ENCODE measurements around the gene NSMF.
A peak's percentile ranks its signal among the peaks of the same experiment; 100 is the strongest.

NSMF gene

DNA sequence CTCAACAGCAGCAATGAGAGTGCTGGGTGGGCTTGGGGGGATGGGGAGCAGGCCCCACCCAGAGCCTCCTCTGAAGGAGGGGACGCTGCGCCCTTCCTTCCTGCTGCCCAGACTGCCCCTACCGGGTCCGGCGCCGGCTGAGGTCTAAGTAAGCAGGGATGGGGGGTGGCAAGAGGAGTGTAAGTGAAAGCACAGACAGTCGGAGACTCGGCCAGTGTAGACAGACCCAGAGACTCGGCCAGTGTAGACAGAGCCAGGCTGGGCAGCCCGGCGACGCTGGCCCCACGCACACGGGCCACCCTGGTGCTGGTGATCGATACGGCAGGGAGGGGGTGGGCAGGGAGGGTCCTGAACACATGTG is 10.6 kb downstream of the NSMF start:
- DNase-seq (ENCODE audit: low read depth in 2 of 3, low spot score in 2 of 3): no peak

DNA sequence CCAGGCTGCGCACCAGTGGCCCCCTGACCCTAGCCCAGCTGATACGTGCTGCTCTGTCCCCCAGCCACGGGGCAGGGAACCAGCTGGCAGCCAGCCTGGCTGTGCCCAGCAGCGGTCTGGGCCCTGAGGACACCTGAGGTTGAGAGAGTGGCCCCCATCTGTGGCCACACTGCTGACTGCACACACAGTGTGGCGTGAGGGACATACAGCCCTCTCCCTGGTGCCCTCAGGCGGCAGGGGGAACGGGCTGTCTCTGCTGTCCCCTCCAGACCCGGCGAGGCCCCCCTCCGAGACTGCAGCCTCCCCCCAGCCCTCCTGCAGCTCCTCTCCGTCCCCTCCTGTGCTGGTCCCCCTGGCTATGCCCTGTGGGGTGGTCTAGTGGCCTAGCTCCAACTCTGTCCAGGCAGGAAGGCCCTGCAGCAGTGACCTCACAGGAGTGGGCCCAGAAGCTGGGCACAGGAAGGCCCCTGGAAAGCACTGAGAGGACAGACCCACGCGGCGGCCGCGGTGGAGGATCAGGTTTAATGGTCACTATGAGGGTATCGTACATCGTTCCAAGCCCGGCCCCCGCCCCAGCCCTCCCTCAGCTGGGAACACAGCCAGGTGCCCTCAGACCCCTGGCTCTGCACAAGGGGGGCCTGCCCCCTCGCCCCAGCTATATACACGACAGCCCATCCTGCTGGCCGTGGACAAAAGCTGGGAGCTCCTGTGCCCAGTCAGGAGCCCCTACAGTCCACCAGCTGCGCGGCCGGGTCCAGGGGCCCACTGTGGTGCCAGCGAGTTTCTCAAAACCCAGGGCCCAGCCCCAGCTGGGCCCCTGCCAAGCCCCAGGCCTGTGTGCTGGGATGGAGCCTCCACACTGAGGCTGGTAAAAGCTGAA is 11.2 kb downstream of the NSMF start:
- DNase-seq (ENCODE audit: low read depth in 2 of 3, low spot score in 2 of 3): no peak

DNA sequence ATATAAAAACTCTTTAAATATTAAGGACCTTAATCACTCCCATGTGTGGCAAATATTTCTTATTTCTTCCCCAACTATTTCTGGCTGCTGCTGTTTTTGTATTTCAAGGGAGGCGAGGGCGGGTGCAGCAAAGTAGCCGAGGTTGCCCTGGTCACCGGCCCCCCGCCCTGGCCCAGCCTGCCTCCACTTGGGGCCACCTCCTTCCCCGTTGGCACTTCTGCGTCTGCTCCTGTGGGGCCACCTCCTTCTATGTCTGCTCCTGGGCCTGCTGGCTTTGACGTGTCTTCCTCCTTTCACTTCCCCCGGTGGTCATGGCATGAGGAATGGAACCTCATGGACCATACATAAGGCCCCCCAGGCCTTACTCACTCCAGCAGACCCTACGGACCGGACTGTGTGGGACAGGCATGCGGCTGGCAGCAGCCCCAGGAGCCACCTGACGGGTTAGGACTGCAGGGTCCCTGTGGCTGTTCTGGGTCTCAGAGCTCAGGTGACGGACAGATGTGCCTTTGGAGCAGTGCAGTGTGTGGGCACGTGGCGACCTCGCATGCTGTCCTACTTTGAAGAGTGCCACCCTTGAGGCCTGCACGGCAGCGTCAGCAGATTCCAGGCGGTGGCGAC is 12.2 kb downstream of the NSMF start:
- no peak for DNase-seq (ENCODE audit: low read depth in 2 of 3, low spot score in 2 of 3)

DNA sequence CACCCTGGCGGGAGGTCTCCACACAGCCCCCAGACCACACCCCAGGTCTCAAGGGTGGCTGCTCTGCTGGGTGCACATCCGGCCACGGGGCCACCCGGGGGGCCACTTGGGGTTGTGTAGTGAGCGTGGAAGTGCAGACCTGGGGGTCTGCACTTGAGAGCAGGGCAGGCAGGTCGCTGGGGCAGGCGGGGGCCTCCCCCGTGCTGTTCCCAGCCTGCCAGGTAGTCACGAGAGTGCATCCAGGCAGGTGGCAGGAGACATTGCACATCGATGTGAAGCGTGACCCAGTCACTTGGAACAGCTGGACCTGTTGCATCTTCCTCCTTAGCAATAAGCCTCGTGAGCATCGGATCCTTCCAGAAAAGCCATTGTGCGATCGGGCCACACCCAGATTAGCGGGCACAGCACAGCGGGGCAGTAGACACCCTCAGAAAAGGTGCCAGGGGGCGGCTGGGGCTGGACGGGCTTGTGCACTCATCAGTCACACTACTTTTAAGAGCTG is 13.2 kb downstream of the NSMF start:
- no peak for DNase-seq (ENCODE audit: low read depth in 2 of 3, low spot score in 2 of 3)

DNA sequence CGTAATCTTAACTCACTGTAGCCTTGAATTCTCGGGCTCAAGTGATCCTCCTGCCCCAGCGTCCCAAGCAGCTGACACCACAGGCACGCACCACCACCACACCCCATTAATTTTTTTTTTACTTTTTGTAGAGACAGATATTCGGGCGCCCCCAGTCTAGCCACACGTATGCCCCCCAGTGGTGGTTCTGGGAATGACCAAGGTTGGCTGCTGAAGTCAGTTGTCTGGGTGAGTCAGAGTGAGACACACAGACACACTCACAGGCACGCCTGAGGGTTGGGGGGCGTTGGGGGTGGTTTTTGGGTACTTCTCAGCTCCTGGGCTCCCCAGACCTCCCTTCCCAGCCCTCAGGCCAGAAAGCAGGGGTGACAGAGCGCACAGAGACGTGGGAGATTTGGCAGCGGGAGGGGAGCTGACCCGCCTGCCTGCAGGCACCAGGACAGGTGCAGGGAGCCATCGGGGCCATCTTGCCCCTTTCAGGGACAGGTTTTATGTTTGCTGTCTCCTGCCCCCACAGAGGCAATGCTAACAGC is 13.8 kb downstream of the NSMF start:
- DNase-seq (ENCODE audit: low read depth in 2 of 3, low spot score in 2 of 3): peak; percentile 48 to 76 (median 74)

DNA sequence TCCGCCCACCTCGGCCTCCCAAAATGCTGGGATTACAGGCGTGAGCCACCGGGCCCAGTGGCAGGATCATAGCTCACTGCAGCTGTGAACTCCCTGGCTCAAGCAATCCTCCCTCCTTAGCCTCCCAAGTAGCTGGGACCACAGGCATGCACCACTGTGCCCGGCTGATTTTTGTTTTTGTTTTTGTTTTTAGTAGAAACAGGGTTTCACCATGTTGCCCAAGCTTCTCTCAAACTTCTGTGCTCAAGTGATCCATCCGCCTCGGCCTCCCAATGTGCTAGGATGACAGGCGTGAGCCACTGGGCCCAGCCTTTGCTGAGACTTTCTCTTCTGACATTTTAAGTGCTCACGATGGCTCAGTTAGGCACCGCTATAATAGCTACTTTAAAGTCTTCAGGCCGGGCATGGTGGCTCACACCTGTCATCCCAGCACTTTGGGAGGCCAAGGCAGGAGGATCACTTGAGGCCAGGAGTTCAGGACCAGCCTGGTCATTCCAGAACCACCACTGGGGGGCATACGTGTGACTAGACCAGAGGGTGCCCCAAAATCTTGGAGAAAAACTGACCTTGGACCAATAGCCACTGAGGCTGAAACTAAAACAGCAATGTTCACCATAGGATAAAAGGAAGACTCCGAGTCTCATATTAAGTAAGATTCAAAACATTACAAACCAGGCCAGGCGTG is 14.9 kb downstream of the NSMF start:
- no peak for DNase-seq (ENCODE audit: low read depth in 2 of 3, low spot score in 2 of 3)

DNA sequence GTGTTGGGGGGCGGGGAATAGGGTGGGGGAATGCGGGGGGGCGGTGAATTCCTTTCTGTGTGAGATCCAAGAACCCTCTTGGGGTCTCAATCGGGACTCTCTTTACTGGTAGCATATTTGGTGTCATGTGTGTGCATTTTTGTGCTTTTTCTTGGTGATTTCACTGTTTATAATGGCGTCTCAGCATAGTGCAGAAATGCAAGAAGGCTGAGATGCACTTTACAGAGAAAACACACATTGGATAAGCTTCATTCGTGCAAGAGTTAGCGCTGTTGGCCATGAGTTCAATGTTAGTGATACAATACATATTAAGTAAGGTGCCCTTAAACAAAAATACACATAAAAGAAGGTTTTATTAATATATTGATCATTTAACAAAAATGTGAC is 17.2 kb downstream of the NSMF start:
- DNase-seq (ENCODE audit: low read depth in 2 of 3, low spot score in 2 of 3): no peak

DNA sequence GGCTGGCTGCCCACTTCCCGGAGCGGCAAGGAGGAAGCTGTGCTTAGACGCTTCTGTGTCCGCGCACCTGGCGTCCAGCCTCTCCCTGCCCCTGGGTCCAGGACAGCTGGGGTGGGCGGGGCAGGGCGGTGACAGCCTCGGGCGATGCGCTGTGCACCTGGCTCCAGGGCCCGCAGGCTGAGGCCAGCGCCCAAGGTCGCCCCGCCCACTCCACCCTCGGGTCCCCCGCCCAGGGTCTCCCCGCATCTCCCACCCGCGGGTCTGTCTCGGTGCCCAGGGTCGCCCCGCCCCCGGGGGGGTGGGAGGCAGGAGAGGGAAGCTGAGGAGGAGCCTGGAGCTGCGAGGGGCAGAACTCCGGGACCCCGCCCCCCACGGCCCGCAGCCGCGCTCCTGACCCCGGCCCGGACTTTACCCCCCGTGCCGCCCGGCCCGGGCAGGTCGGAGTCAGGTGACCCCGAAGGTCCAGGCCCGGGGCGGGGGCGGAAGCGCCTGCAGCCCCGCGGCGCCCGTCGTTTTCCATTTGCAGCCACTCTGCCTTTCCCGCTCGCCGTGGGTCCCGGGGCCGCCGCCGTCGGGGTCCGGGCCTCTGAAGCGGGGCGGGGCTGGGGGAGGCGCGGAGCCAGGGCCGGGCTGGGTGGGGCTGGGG is 17.7 kb downstream of the NSMF start, which contains the start of gene ENTPD8:
Gene ENTPD8 (minus strand): TSS at position 69 of the 646 bp plus-strand sequence. CDS start 3,072 bp downstream, outside the sequence.
- DNase-seq (ENCODE audit: low read depth in 2 of 3, low spot score in 2 of 3): no peak

DNA sequence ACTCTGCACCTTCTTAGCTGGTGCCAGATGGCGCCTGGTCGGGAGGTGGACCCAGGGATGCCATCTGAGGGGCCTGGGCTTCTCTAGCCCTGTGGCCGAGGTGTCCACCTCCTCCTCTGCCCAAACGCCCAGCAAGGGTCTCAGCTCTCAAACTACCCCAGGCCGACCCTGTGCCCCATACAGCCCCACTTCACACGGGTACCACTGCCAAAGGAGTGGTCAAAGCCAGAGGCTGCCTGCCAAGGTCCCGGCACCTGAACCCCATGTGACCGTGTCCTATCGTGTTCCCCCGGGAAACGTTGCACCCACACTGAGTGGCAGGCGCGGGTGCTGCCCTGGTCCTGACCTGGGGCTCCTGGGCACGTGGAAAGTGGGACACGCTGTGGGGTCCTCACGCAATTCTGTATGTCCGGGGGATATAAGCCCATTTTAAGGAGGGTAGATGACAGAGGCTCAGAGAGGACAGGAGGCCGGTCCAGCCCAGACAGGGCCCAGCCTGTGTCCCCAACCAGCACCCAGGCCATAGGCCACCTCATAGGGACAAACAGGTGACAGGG is 19.9 kb downstream of the NSMF start:
- DNase-seq (ENCODE audit: low read depth in 2 of 3, low spot score in 2 of 3): no peak

DNA sequence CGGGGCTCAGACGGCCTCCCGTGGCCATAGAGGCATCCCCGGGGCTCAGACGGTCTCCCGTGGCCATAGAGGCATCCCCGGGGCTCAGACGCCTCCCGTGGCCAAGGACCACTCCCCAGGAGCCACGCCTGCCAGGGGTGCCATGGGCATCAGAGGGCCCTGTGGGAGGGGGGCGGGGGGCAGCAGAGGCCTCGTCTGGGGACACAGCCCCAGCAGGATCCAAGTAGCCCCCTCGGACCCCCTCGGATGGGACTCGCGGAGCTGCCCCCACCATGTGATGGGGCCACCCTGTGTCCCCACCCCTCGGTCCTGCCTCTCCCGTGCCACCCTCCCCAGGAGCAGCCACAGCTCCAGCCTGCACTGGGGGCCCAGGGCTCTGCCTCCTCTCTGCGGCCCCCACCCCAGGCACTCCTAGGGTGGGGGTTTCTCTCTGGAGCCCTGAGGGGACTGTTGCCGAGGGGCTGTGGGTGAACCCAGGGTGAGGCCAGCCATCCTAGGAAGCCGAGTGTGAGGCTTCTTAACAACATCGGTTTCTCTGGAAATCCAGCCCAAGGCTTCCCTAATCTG is 20.5 kb downstream of the NSMF start:
- no peak for DNase-seq (ENCODE audit: low read depth in 2 of 3, low spot score in 2 of 3)

DNA sequence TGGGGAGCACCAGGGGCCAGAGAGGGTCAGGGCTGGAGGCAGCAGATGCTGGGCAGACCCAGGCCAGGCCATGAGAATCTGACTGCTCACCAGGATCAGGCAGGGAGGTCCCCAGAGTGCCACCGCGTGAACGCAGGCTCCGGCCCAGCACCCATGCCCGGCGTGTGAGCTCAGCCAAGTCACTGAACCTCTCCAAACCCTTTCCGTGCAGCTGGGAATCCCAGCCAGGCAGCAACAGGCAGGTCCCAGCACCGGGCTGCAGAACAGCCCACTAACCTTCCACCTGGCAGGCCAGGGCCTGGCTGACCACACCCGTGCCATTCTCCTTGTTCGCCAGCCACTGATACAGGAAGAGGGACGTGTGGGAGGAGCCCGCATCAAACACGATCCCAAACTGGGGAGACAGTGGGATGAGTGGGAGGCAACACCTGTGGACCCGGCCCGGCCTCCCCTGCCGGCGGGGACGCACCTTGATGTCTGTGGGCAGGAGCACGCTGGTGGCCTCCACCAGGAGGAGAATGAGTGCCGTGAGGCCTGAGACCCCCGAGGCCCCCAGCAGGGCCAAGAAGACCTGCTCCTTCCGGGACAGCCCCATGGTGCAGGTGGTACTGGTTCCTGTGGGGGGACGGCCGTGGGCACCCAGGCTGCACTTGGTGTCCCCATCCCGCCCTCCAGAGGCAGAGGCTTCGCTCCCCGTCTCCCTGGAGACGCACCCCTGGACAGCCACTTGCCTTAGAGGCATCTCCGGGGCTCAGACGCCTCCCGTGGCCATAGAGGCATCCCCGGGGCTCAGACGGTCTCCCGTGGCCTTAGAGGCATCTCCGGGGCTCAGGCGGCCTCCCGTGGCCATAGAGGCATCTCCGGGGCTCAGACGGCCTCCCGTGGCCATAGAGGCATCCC is 21.2 kb downstream of the NSMF start:
- DNase-seq (ENCODE audit: low read depth in 2 of 3, low spot score in 2 of 3): no peak

DNA sequence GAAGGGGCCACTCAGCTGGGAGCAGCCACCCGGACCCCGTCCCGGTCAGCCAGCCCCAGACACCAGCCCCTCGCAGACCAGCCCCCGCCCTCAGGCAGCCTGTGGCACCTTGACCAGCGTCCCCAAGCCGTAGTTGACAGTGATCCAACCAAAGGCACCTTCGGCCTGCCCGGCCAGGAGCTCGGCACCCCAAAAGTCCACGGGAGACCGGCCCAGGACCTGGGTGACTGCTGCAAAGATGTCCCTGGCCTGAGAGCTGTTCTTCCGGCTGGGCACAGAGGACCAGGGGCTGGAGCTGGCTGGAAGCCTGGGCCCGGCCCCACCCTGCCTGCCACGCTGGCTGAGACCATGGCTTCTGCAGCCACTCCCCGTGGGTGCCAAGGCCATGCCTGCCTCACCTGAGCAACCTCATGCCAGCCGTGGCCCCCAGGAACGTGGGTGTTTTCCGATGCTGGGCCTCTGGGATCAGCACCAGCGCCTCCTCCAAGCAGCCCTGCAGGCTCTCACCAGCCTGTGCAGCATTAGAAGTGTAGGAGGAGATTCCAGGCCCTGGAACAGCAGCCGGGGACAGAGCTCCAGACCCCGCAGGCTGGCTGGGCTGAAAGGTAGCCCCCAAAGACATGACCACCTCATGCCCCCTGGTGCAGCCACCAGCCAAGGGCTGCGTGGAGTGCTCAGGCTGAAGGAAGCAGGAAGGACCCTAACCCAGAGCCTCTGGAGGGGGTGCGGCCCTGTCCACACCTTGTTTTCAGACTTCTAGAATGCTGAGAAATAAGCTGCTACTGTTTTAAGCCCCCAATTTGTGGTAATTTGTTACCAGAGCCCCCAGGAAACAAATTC is 22.2 kb downstream of the NSMF start:
- DNase-seq (ENCODE audit: low read depth in 2 of 3, low spot score in 2 of 3): no peak

DNA sequence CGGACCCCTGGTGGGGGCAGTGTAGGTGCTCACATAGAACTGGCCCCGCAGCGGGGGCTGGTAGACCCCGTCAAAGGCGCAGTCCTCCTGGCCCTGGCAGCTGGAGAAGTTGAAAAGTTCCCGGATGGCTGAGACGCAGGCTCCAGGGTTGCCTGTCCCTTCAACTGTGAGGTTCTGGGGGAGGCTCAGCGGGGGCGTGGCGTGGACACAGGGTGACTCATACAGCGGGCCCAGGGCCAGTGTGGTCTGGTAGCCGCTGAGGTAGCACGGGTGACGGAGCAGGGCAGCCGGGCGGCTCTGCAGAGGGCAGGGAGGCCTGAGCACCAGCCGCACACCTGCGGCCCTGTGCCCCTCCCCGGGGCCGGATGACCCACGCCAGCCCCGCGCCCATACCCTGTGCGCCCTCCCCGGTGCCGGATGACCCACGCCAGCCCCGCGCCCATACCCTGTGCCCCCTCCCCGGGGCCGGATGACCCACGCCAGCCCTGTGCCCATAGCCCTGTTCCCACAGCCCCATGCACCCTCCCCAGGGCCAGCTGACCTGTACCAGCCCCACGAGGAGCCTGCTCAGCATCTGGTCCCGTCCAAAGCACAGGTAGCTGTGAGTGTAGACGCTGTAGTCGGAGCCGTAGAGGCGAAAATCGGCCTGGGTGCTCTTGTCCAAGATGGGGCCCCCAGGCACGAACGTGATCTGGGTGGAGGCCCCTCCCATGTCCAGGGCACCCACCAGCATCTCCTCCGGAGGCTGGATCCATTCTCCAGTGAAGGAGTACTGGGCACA is 23.0 kb downstream of the NSMF start:
- no peak for DNase-seq (ENCODE audit: low read depth in 2 of 3, low spot score in 2 of 3)

DNA sequence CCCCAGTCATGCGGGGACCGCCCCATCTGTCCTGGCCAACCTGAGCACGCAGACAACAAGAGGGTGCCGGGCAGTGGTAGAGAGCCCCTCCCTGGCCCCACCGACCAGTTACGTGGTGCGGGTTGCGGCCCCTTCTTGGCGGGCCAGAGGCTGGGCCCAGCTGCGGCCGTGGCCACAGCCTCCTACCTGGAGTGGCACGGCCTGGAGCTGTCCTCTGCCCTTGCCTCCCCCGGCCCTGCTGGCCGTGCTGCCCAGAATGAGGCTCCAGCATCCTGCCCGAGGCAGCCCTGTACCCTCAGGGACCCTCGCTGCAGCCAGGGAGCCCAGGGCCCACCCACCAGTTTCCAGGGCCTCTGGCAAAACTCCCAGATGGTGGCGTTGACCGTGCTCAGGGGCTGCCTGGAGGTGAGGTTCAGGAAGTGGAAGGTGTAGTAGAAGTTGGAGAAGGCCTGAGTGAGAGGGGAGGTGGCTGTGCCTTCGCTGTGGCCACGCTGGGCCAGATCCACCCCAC is 23.7 kb downstream of the NSMF start:
- no peak for DNase-seq (ENCODE audit: low read depth in 2 of 3, low spot score in 2 of 3)

DNA sequence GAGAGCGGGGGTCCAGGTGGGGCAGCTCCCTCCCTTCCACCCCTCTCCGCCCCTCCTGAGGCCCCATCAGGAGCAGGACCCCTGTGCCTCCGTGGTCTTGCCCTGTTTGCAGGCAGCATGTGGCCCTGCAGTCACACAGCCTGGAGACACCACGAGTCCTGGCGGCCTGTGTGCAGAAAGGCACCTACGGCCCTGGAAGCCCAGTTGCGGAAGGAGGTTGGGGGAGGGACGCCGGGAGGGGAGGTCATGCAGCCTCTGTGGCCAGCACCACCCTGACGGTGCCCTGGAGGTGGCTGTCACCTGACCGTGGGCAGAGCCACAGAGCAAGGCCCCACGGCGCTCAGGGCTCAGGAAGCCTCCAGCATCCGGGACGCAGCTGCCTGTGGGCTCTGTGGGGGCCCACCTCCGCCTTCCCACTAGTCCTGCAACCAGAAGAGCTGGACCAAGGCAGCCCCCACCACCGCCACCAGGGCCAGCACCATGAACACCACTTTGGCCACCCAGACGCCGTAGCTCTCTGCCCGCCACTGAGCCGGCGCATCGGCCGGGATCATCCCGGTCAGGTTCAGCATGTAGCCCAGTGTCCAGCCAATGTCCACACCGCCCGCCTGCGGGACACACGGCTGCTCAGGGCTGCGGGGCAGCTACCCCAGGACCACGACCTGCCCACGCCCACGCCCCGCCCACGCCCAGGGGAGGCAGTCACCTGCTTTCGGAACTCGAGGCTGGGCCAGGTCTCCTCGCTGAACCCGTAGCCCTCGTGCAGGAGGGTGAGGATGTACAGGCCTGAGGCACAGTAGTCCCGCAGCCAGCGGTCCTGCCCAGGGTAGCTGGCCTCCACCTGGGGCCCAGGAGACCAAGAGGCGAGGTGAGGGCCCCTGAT is 24.4 kb downstream of the NSMF start:
- DNase-seq (ENCODE audit: low read depth in 2 of 3, low spot score in 2 of 3): no peak

DNA sequence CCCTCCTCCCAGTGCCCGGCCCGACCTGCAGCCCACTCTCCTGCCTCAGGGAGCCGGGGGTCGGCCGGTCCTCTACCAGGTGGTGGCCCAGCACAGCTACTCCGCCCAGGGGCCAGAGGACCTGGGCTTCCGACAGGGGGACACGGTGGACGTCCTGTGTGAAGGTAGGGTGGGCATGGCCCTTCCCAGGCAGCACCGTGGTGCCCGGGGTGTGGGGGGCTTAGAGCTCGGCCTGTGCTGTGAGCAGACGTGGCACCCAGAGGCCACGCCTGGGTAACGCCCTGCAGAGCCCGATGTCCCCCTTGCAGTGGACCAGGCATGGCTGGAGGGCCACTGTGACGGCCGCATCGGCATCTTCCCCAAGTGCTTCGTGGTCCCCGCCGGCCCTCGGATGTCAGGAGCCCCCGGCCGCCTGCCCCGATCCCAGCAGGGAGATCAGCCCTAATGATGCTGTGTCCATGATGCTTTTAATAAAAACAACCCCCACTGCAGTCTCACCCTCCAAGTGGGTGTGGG is 25.2 kb downstream of the NSMF start:
- no peak for DNase-seq (ENCODE audit: low read depth in 2 of 3, low spot score in 2 of 3)
